CD4-positive, alpha-beta T cell treated with Interleukin-21 for 1 hour (primary cell): ENCODE results near the gene TSSC4.

ENCODE experiments used
- DNase-seq: peaks from one replicate; pipeline ENCODE4 v3.0.0-alpha.2; 2020

Gene TSSC4

GRCh38 chr11:2451916-2452315, 51.4 kb downstream of the TSSC4 start:
- DNase-seq: no peak

GRCh38 chr11:2452321-2453012, 51.9 kb downstream of the TSSC4 start:
- DNase-seq: no peak

- DNase-seq: no peak
These were observed 52.9 kb downstream of the TSSC4 start for GRCh38 chr11:2453436-2453835.
